K562 (cell line): ENCODE data around the gene PRR7. TPM values are rescaled to one million over a fixed set of nuclear protein-coding genes. Genes with fewer than 3 reads are reported as not detected.

Source experiments
- BRCA1 ChIP-seq, 2 experiments: fragments of 450-650 bp in 1 of 2; sonication (generic) in 1 of 2; formaldehyde crosslinking in 1 of 2; IDR thresholded peaks; 2 replicates each; pipeline versions ENCODE4 v1.5.0 to v1.6.1; 2017 to 2020; ENCODE audit warnings: mild to moderate bottlenecking in 1 of 2, missing genetic modification reagents in 1 of 2
- ESRRB ChIP-seq: fragments of 250-450 bp; sonication (Bioruptor Pico); IDR thresholded peaks from 2 replicates; pipeline ENCODE4 v1.5.0; 2020; ENCODE audit warnings: mild to moderate bottlenecking, moderate library complexity, borderline replicate concordance
- FOXK2 ChIP-seq, 2 experiments: fragments of 450-650 bp; IDR thresholded peaks in 1 of 2; conservative IDR thresholded peaks in 1 of 2; 2 replicates each; pipeline ENCODE4 v1.6.1; 2016; ENCODE audit warnings: low read depth in 2 of 2, mild to moderate bottlenecking in 1 of 2
- HINFP ChIP-seq: fragments of 450-650 bp; conservative IDR thresholded peaks from 2 replicates; pipeline ENCODE4 v1.6.1; 2016; ENCODE audit warnings: missing genetic modification characterization, low read depth, mild to moderate bottlenecking, control low read depth, missing compliant biosample characterization
- HNRNPLL ChIP-seq: fragments of 200-400 bp; formaldehyde crosslinking; IDR thresholded peaks from 2 replicates; pipeline ENCODE4 v1.6.1; 2017; ENCODE audit warnings: low read length, low read depth, mild to moderate bottlenecking; ENCODE audit not compliant: poor library complexity, severe bottlenecking
- JUND ChIP-seq, 2 experiments: IDR thresholded peaks; 2 replicates in 1 of 2; 3 replicates in 1 of 2; pipeline ENCODE4 v1.6.1; 2011; ENCODE audit warnings: borderline replicate concordance in 2 of 2, low read depth in 2 of 2, low read length in 2 of 2, improper control_type of control experiment in 1 of 2, missing biosample characterization in 1 of 2, missing genetic modification characterization in 1 of 2, missing genetic modification reagents in 1 of 2
- L3MBTL2 ChIP-seq: fragments of 450-650 bp; IDR thresholded peaks from 2 replicates; pipeline ENCODE4 v1.6.1; 2016; ENCODE audit warnings: mild to moderate bottlenecking, moderate library complexity
- MXI1 ChIP-seq: IDR thresholded peaks from 2 replicates; pipeline ENCODE4 v1.6.1; 2011; ENCODE audit warnings: low read depth, mild to moderate bottlenecking, improper control_type of control experiment, low read length
- NFIX ChIP-seq: fragments of 250-450 bp; sonication (Bioruptor Pico); IDR thresholded peaks from 2 replicates; pipeline ENCODE4 v1.4.0; 2020; ENCODE audit warnings: low read depth, mild to moderate bottlenecking, moderate library complexity
- PML ChIP-seq: IDR thresholded peaks from 2 replicates; pipeline ENCODE4 v1.6.1; 2012; ENCODE audit warnings: low read length, inconsistent platforms
- SMARCB1 ChIP-seq: IDR thresholded peaks from 2 replicates; pipeline ENCODE4 v1.6.1; 2011; ENCODE audit warnings: improper control_type of control experiment, low read depth; ENCODE audit not compliant: insufficient read length
- ZFX ChIP-seq: sonication (generic); formaldehyde crosslinking; IDR thresholded peaks from 2 replicates; pipeline ENCODE4 v1.8.0; 2022; ENCODE audit warnings: mild to moderate bottlenecking, missing genetic modification reagents, moderate library complexity
- ZNF133 ChIP-seq: fragments of 250-450 bp; sonication (Bioruptor Pico); IDR thresholded peaks from 2 replicates; pipeline ENCODE4 v1.4.0; 2020; ENCODE audit warnings: mild to moderate bottlenecking
- ZNF197 ChIP-seq: fragments of 200-800 bp; sonication (Bioruptor generic); IDR thresholded peaks from 2 replicates; pipeline ENCODE4 v1.6.1; 2016; ENCODE audit warnings: low read depth, missing genetic modification characterization, missing compliant biosample characterization
- ZNF586 ChIP-seq: fragments of 450-650 bp; formaldehyde crosslinking; conservative IDR thresholded peaks from 2 replicates; pipeline ENCODE4 v1.4.0; 2020; ENCODE audit warnings: mild to moderate bottlenecking, moderate library complexity
- ZNF764 ChIP-seq: fragments of 250-450 bp; sonication (Bioruptor Pico); IDR thresholded peaks from 2 replicates; pipeline ENCODE4 v1.4.0; 2020; ENCODE audit warnings: low read depth, mild to moderate bottlenecking, moderate library complexity
- ZNF766 ChIP-seq: fragments of 200-800 bp; sonication (Bioruptor generic); conservative IDR thresholded peaks from 2 replicates; pipeline ENCODE4 v1.6.1; 2016; ENCODE audit warnings: missing genetic modification characterization, missing compliant biosample characterization
- polyA plus RNA-seq, 8 experiments: library from polyadenylated mRNA; depleted of rRNA in 4 of 8; stranded (reverse) in 5 of 8; unstranded in 3 of 8; fragments of >200 nt; fragmentation: Nextera tagmentation in 2 of 8; fragmentation: Illumina TruSeq in 1 of 8; extraction: Ambion mirVana in 2 of 8; extraction: Trizol in 1 of 8; gene quantifications; 2 replicates each; pipeline versions ENCODE4 v1.2.1 to v1.2.3, GENCODE V29; 2011 to 2014; ENCODE audit warnings: inconsistent platforms in 1 of 8, missing spikeins in 1 of 8
- total RNA-seq, 7 experiments: library from RNA; depleted of rRNA in 6 of 7; stranded (reverse); fragments of >200 nt in 6 of 7; fragmentation: Illumina TruSeq in 2 of 7; extraction: Trizol in 2 of 7; gene quantifications; 2 replicates each; pipeline versions ENCODE4 v1.2.1 to v1.2.3, GENCODE V29; 2011 to 2021; ENCODE audit warnings: low replicate concordance in 1 of 7

PRR7 gene
- total and polyA plus RNA-seq, 9 of the 15 experiments (the other 6 are each of a cell fraction or from before 2014, with no cell fraction given), result 0.80 to 11.3 (median 10.4) TPM; not detected in 4

- TF ChIP-seq HINFP (tag) (no peak), FOXK2 (conservative IDR thresholded peaks at IDR 0.05 in 1 of 2, IDR thresholded peaks at IDR 0.05 in 1 of 2; ENCODE audit: low read depth in 2 of 2) (no peak), ZNF133 (CRISPR knock-in tag) (no peak), NFIX (CRISPR knock-in tag) (no peak), ZNF766 (CRISPR knock-in tag) (no peak), ESRRB (CRISPR knock-in tag) (no peak), SMARCB1 (no peak), ZNF197 (CRISPR knock-in tag) (no peak), ZFX (no peak), ZNF764 (CRISPR knock-in tag) (no peak), BRCA1 (IDR thresholded peaks at IDR 0.05) (no peak), BRCA1 (CRISPR knock-in tag; IDR thresholded peaks at IDR 0.05) (no peak), ZNF586 (CRISPR knock-in tag) (no peak), MXI1 (no peak), L3MBTL2 (no peak), HNRNPLL (no peak), PML (no peak), JUND (IDR thresholded peaks at IDR 0.05; ENCODE audit: borderline replicate concordance, low read depth, low read length) (peak; percentile 56; the same call in 1 of the 2 replicates), JUND (tag; IDR thresholded peaks at IDR 0.05; ENCODE audit: borderline replicate concordance, low read depth, low read length) (peak; percentile 13; the same call in 1 of the 3 replicates)
Observed at GRCh38 chr5:177494346-177495195, 48.0 kb downstream of the PRR7 start (continued).
